Trophoblast cell (in vitro differentiated cells and primary cell): Measurements from ENCODE around the gene S1PR5.

Source experiments
- DNase-seq, 2 donors: peaks; one replicate each; pipeline ENCODE4 v3.0.0-alpha.2; 2016
- H2AFZ ChIP-seq: 2 replicates; pipeline ENCODE4 v1.6.1; 2013; ENCODE audit warnings: low read length, moderate library complexity, mild to moderate bottlenecking; ENCODE audit not compliant: insufficient read depth, poor library complexity
- H2AK5ac ChIP-seq: 2 replicates; pipeline ENCODE4 v1.6.1; 2013; ENCODE audit warnings: mild to moderate bottlenecking, low read length
- H2BK120ac ChIP-seq: 2 replicates; pipeline ENCODE4 v1.6.1; 2013; ENCODE audit warnings: low read length, mild to moderate bottlenecking, moderate library complexity; ENCODE audit not compliant: insufficient read depth, poor library complexity
- H2BK12ac ChIP-seq: 2 replicates; pipeline ENCODE4 v1.6.1; 2013; ENCODE audit warnings: mild to moderate bottlenecking, low read length, moderate library complexity
- H2BK5ac ChIP-seq: 2 replicates; pipeline ENCODE4 v1.6.1; 2013; ENCODE audit warnings: low read length, low read depth, moderate library complexity, mild to moderate bottlenecking; ENCODE audit not compliant: poor library complexity
- H3K14ac ChIP-seq: 2 replicates; pipeline ENCODE4 v1.6.1; 2013; ENCODE audit warnings: mild to moderate bottlenecking, low read length
- H3K18ac ChIP-seq: 2 replicates; pipeline ENCODE4 v1.6.1; 2013; ENCODE audit warnings: mild to moderate bottlenecking, low read length
- H3K23ac ChIP-seq: 2 replicates; pipeline ENCODE4 v1.6.1; 2013; ENCODE audit warnings: low read length
- H3K27ac ChIP-seq: 2 replicates; pipeline ENCODE4 v1.5.1; 2013; ENCODE audit warnings: low read depth, mild to moderate bottlenecking, inconsistent platforms, low read length, moderate library complexity
- H3K27me3 ChIP-seq: 2 replicates; pipeline ENCODE4 v1.6.1; 2013; ENCODE audit warnings: inconsistent platforms, mild to moderate bottlenecking, low read length, moderate library complexity; ENCODE audit not compliant: insufficient read depth
- H3K36me3 ChIP-seq, 2 experiments: 1 replicate in 1 of 2; 2 replicates in 1 of 2; pipeline ENCODE4 v1.6.1; 2013; ENCODE audit warnings: low read length in 2 of 2, mild to moderate bottlenecking in 2 of 2, moderate library complexity in 1 of 2; ENCODE audit not compliant: insufficient read depth in 2 of 2, control insufficient read depth in 1 of 2
- H3K4ac ChIP-seq: 2 replicates; pipeline ENCODE4 v1.6.1; 2013; ENCODE audit warnings: low read depth, mild to moderate bottlenecking, low read length, moderate library complexity
- H3K4me1 ChIP-seq, 2 experiments: 1 replicate in 1 of 2; 2 replicates in 1 of 2; pipeline ENCODE4 v1.6.1; 2013; ENCODE audit warnings: low read length in 2 of 2, mild to moderate bottlenecking in 2 of 2, moderate library complexity in 1 of 2; ENCODE audit not compliant: insufficient read depth in 2 of 2, control insufficient read depth in 1 of 2
- H3K4me2 ChIP-seq: 2 replicates; pipeline ENCODE4 v1.6.1; 2013; ENCODE audit warnings: inconsistent platforms, mild to moderate bottlenecking, low read length, moderate library complexity
- H3K4me3 ChIP-seq: 2 replicates; pipeline ENCODE4 v1.5.1; 2013; ENCODE audit warnings: mild to moderate bottlenecking, low read depth, low read length, inconsistent platforms
- H3K79me1 ChIP-seq: one replicate; pipeline ENCODE4 v1.6.1; 2013; ENCODE audit warnings: low read length
- H3K79me2 ChIP-seq: 2 replicates; pipeline ENCODE4 v1.6.1; 2013; ENCODE audit warnings: low read length, mild to moderate bottlenecking; ENCODE audit not compliant: control insufficient read depth, insufficient read depth, poor library complexity
- H3K9ac ChIP-seq: 2 replicates; pipeline ENCODE4 v1.6.1; 2013; ENCODE audit warnings: mild to moderate bottlenecking, low read length
- H3K9me3 ChIP-seq: 2 replicates; pipeline ENCODE4 v1.6.1; 2013; ENCODE audit warnings: low read depth, mild to moderate bottlenecking, control low read depth, inconsistent platforms, low read length; ENCODE audit not compliant: insufficient read depth
- H4K12ac ChIP-seq: 2 replicates; pipeline ENCODE4 v1.6.1; 2013; ENCODE audit warnings: low read depth, mild to moderate bottlenecking, low read length, moderate library complexity
- H4K8ac ChIP-seq: 2 replicates; pipeline ENCODE4 v1.6.1; 2013; ENCODE audit warnings: low read depth, mild to moderate bottlenecking, low read length, moderate library complexity
- H4K91ac ChIP-seq: one replicate; pipeline ENCODE4 v1.6.1; 2013; ENCODE audit warnings: low read depth, mild to moderate bottlenecking, low read length, moderate library complexity
- WGBS: extraction: QIAGEN DNeasy Blood & Tissue Kit; methylation state at CpG from one replicate; pipeline ENCODE4 v1.1.7; 2013; ENCODE audit warnings: missing lambda C conversion rate; ENCODE audit not compliant: insufficient read length, insufficient coverage; ENCODE audit errors: extremely low coverage; 5-methylcytosine and 5-hydroxymethylcytosine counted together

The S1PR5 gene

GRCh38 chr19:10555610-10555973 is 38.3 kb upstream of the S1PR5 start:
- H4K8ac ChIP-seq: no peak overlapping the region
- H3K27ac ChIP-seq: no peak overlapping the region
- H3K79me2 ChIP-seq: no peaks in the 10 kb centered on the region
- H3K18ac ChIP-seq: no peak overlapping the region
- no peak overlapping the region for H4K91ac ChIP-seq
- H2AK5ac ChIP-seq: no peak overlapping the region
- no peaks in the 10 kb centered on the region for H3K27me3 ChIP-seq
- H3K79me1 ChIP-seq: no peaks in the 10 kb centered on the region
- no CpG with 5 or more reads among the region's 7 CpGs for WGBS
- DNase-seq: no peak
- H3K9me3 ChIP-seq: peaks cover 5% of the 10 kb centered on the region
- H2BK12ac ChIP-seq: no peak overlapping the region
- no peak overlapping the region for H3K4me2 ChIP-seq
- H3K9ac ChIP-seq: no peak overlapping the region
- no peak overlapping the region for H3K14ac ChIP-seq
- peaks cover 67 to 73% of the 10 kb centered on the region in 2 experiments for H3K36me3 ChIP-seq
- H2BK5ac ChIP-seq: no peak overlapping the region
- H2BK120ac ChIP-seq: no peak overlapping the region
- H4K12ac ChIP-seq: no peak overlapping the region
- no peak overlapping the region for H3K23ac ChIP-seq
- H2AFZ ChIP-seq: no peak overlapping the region
- no peak overlapping the region for H3K4ac ChIP-seq
- no peaks in the 10 kb centered on the region for H3K4me1 ChIP-seq
- H3K4me3 ChIP-seq: no peak overlapping the region

- Histone ChIP-seq H3K14ac (no peak overlapping the region), H4K12ac (no peak overlapping the region), H3K27ac (no peak overlapping the region), H3K23ac (no peak overlapping the region), H3K27me3 (no peaks in the 10 kb centered on the region), H3K4me1 (no peaks in the 10 kb centered on the region), H2BK120ac (no peak overlapping the region), H3K4me3 (no peak overlapping the region), H3K4ac (no peak overlapping the region), H3K4me2 (no peak overlapping the region), H2BK12ac (no peak overlapping the region), H2AFZ (no peak overlapping the region), H3K18ac (no peak overlapping the region), H3K36me3 (peaks cover 61 to 70% of the 10 kb centered on the region in 2 experiments), H4K8ac (no peak overlapping the region), H3K79me1 (no peaks in the 10 kb centered on the region), H4K91ac (no peak overlapping the region), H3K79me2 (no peaks in the 10 kb centered on the region), H2BK5ac (no peak overlapping the region), H3K9me3 (peaks cover 5% of the 10 kb centered on the region), H2AK5ac (no peak overlapping the region), H3K9ac (no peak overlapping the region)
- no peak for DNase-seq
- no CpG with 5 or more reads among the region's 30 CpGs for whole genome bisulfite sequencing
These were observed 37.7 kb upstream of the S1PR5 start for GRCh38 chr19:10554760-10555609.

- Histone ChIP-seq H3K9me3 (peaks cover 5% of the 10 kb centered on the region), H4K8ac (no peak overlapping the region), H2BK5ac (no peak overlapping the region), H4K12ac (no peak overlapping the region), H3K14ac (no peak overlapping the region), H3K27ac (no peak overlapping the region), H2BK12ac (no peak overlapping the region), H3K4me1 (no peaks in the 10 kb centered on the region), H3K4ac (no peak overlapping the region), H3K79me1 (no peaks in the 10 kb centered on the region), H3K79me2 (no peaks in the 10 kb centered on the region), H4K91ac (no peak overlapping the region), H2AFZ (no peak overlapping the region), H3K23ac (no peak overlapping the region), H3K18ac (no peak overlapping the region), H2AK5ac (no peak overlapping the region), H3K4me2 (no peak overlapping the region), H3K36me3 (peaks cover 54 to 63% of the 10 kb centered on the region in 2 experiments), H3K9ac (no peak overlapping the region), H2BK120ac (no peak overlapping the region), H3K4me3 (no peak overlapping the region), H3K27me3 (no peaks in the 10 kb centered on the region)
- DNase-seq: no peak
- no CpG with 5 or more reads among the region's 12 CpGs for WGBS
These were observed 36.7 kb upstream of the S1PR5 start for GRCh38 chr19:10553943-10554381.

- Histone ChIP-seq H3K79me2 (no peaks in the 10 kb centered on the region), H4K8ac (no peak overlapping the region), H2BK5ac (no peak overlapping the region), H2AFZ (no peak overlapping the region), H4K12ac (no peak overlapping the region), H3K9ac (no peak overlapping the region), H2BK12ac (no peak overlapping the region), H3K9me3 (peaks cover 5% of the 10 kb centered on the region), H3K18ac (no peak overlapping the region), H3K36me3 (peaks cover 54 to 67% of the 10 kb centered on the region in 2 experiments), H3K79me1 (no peaks in the 10 kb centered on the region), H2BK120ac (no peak overlapping the region), H3K4me3 (no peak overlapping the region), H2AK5ac (no peak overlapping the region), H3K23ac (no peak overlapping the region), H3K27ac (no peak overlapping the region), H3K4me1 (no peaks in the 10 kb centered on the region), H3K14ac (no peak overlapping the region), H4K91ac (no peak overlapping the region), H3K4ac (no peak overlapping the region), H3K4me2 (no peak overlapping the region), H3K27me3 (no peaks in the 10 kb centered on the region)
- no peak for DNase-seq
- no CpG with 5 or more reads among the region's 13 CpGs for WGBS
These were observed 35.9 kb upstream of the S1PR5 start for GRCh38 chr19:10553087-10553667.
